HL-60/S4 (cell line): ENCODE results near the gene CABP7.

Experiments
- in situ Hi-C: fragments of 300-500 bp; cut with MboI; formaldehyde crosslinking; loops from 2 replicates; pipeline ENCODE4 v1.14.3; 2022; ENCODE audit warnings: low sequenced_read_pairs

The CABP7 gene

GRCh38 chr22:29719899-29720645 lies at the start of gene CABP7:
TSS of gene CABP7 (plus strand) at chr22:29720003. CDS start at chr22:29720425, 422 bp downstream.
- in situ Hi-C loops = no loop called here

DNA sequence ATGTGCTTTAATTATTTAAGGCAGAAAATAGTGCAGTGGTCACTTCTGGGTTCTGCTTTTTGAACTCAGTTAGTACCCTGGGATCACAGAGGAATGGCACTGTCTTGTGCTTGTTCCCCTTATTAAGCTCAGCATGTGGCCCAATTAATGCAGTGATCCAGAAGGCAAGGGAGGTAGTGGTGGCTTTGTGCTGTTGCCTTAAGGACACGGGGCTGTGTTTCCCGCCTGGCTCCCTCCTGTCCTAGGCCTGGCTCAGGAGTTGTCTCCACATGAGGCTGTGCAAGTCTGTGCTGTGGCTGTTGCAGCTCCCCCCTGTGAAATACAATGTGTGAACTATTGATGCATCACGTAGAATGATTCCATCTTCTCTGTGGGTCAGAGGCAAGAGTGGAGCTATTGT lies 49.2 kb upstream of the CABP7 start:
- in situ Hi-C loops = no loop called here

DNA sequence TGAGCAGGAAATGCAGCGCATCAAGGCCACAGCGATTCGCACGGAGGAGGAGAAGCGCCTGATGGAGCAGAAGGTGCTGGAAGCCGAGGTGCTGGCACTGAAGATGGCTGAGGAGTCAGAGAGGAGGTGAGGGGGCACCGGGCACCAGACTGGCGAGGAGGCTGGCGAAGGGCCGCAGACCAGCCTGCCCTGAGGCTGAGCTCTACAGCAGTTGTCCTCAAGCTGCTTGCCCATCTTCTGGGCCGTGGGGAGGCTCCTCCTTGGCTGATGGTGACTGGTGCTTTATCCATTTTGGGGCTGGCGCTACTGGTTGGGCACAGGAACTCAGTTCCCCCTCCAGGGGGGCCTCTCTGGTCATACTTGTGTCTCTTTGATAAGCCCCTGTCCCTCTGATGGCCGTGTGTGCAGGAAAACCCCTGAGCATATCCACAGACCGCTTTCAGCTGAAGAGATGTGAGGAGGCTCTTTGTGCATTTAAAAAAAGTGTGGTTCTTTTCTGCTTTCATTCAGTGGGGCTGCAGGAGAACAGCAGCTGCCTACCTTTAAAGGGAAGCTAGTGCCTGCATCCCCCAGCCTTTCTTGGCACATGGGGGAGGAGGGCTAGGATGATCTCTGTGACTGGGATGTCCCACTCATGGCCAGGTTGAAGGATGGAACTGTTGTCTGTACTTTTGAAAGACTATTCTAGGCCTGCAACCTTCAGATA lies 46.3 kb upstream of the CABP7 start:
- in situ Hi-C loops = no loop called here

DNA sequence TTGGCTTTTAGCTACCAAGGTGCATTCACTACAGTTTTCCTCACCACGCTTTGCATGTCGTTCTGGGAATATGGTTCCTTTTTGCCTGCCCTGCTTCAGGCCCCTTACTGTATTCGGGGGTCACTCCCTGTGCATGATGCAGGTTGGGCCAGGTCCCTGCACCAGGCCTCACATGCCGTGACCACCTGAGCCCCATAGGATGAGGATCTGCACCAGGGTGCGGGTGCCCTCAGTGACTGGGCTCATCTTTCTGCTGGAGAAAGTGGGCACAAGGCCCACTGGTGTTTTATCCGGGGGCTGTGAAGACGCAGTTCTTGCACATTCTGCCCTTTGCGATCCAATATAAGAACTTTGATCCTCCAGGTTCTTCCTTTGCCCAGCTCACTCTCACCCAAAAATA lies 45.7 kb upstream of the CABP7 start:
- in situ Hi-C loops = no loop called here

DNA sequence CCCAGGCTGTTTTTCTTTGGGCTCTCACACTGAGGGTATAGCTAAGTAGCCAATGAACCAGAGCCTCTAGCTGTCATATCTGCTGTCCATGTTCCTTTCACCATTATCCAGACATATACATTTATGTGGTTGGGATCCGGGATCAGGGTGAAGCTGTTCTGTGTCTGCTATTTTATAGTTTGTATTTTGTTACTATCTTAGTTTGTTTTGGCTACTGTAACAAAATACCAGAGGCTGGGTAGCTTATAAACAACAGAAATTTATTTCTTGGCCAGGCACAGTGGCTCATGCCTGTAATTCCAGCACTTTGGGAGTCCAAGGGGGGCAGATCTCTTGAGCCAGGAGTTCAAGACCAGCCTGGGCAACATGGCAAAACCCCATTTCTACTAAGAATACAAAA lies 40.5 kb upstream of the CABP7 start:
- in situ Hi-C loops = no loop called here

DNA sequence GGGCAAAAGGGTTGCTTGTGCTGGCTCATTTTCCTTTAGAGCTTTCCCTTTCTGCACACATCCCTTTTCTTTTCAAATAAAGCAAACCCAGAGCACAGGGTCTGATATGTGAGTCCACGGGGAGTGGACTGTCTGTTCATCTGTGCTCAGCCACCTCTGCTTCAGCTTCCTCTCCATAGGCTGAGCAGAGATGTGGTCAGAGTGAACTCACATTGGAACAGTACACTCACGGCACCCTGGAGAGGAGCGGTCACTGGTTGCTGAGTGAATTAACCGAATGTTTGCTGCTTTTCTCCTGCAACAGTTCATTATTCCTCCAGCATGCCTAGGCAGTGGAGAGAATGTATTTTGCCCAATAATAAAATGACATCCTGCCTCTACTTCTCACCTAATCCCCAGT lies 36.3 kb upstream of the CABP7 start:
- in situ Hi-C loops = no loop called here

- in situ Hi-C loops = no loop called here
Observed at GRCh38 chr22:29684244-29684643, 35.6 kb upstream of the CABP7 start.

- in situ Hi-C loops = no loop called here
Observed at GRCh38 chr22:29689206-29689879, 30.5 kb upstream of the CABP7 start.

- in situ Hi-C loops = no loop called here
Observed at GRCh38 chr22:29689880-29690213, 30.0 kb upstream of the CABP7 start.

DNA sequence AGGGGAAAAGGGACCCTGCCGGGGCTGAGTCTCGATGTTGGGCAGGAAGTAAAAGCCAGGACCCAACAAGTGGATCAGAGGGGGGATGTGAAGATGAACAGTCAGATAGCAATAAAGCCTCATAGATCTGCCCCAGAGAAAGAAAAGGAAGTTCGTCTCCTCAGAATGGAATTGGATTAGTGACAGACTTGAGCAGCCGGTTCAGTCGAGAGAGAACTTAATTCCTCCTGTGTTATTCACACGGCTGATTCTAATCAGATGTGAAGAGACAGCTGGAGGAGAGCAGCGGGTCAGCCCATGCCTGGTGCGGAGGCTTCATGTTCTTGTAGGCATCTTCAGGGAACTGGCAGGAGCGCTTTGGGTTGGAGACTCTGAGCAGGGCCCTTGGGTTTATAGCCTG lies 29.3 kb upstream of the CABP7 start:
- in situ Hi-C loops = no loop called here

- in situ Hi-C loops = no loop called here
Observed at GRCh38 chr22:29691636-29692326, 28.0 kb upstream of the CABP7 start.

GRCh38 chr22:29692327-29692640 lies 27.5 kb upstream of the CABP7 start:
- in situ Hi-C loops = no loop called here

GRCh38 chr22:29693161-29693560 lies 26.6 kb upstream of the CABP7 start:
- in situ Hi-C loops = no loop called here

DNA sequence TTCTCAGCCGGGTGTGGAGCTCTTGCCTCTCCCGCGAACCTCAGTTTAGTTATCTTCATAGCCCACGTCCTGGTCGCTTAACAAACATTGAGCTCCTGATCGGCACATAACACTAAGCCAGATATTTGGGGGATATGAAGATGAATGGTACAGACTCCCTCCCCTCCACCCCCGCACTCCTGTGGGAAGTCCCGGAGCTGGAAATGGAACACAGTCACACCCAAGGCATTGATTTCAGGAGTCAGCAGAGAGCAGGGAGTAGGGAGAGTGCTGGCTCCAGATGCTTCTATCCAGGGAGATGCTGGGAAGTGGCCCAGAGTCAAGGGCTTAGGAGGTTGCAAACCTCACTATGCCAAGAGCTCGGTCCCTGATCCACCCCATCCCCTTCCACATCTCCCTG lies 26.1 kb upstream of the CABP7 start:
- in situ Hi-C loops = no loop called here

DNA sequence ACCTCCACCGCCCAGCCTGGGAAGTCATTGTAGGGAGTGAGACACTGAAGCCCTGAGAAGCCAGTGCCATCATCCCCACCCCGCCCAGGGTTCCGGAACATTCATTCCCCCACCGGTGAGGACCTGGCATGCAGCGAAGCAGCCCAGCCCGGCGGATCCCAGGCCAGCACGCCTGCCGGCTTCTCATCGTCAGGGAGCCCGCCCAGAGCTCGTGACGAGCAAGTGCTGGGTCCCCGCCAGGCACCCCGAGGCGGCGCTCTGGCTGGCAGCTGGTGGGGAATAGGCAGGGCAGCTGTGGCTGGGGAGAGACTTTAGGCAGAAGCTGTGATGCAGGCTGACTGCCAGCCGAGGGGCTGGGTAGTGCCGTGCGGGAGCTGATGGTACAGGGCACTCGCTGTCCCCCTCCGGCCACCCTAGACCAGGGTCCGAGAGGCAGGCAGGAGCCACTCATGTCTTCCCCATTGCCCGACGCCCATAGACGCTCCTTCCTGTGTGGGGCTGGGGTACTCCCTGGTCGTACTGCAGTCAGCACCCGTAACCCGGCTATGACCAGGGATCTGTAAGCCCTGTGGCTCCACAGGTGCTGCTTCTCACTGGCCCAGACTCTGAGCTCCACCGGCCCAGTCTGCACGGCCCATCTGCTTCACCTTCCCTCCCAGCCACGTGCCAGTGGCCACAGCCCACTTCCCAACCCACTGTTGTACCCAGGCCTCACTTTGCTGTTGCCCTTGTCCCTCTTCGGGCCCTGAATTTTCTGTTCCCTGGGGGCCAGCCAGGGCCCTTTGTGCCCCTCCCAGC lies 24.5 kb upstream of the CABP7 start:
- in situ Hi-C loops = no loop called here

DNA sequence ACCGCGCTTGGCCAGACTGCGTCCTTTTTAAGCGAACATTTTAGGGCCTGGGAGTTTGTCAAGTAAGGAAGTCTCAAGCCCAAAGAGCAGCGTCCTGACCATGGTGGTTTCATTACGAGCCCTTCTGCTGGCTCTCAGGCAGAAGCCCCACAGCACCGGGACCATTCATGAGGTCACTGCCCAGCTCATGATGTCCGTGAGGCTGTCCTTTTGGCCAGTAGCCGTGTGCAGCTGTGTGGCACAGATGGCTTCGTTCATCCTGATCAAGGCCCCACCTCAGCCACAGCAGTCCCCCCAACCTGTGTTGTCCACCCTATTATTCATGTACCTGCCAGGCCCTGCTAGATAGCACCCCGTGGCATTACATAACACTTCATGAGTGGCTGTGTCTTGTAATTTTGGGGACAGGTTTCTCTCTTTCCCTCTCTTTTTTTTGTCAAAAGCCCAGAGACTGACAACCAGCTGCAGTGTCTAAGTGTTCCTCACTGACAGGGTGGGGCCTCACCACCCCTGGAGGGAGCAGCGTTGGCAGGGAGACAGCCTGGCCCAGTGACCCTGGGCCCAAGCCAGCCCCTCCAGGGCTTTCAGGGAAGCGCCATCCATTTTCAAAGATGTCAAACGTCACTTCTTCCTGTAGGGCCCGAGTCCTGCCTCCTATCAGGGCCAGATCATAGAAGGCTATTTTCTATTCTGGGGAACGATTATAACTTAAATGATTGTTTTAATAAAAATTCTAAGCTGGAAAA lies 21.8 kb upstream of the CABP7 start:
- in situ Hi-C loops = no loop called here

- in situ Hi-C loops = no loop called here
Observed at GRCh38 chr22:29700206-29700899, 19.4 kb upstream of the CABP7 start.

DNA sequence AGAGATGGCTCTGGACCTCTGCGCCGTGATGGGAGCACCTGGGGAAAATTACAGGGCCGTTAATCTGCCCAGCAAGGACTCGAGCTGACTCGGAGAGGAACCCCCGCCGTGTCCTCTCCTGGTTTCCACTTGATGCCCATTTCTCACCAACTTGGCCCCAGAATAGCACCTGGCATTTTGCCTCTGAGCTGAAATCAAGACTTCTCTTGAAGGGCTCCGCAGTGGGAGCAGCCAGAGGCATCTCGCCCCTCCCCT lies 19.0 kb upstream of the CABP7 start:
- in situ Hi-C loops = no loop called here

GRCh38 chr22:29701155-29701999 lies 18.4 kb upstream of the CABP7 start:
- in situ Hi-C loops = no loop called here
